B cell (primary cell): ENCODE measurements around the gene CADM2.

Experiments used
- CTCF ChIP-seq: fragments of 200-600 bp; IDR thresholded peaks from one replicate; pipeline ENCODE4 v1.8.0; 2022; ENCODE audit warnings: antibody characterized with exemption, mild to moderate bottlenecking
- EZH2 ChIP-seq: IDR thresholded peaks from 2 replicates; pipeline ENCODE4 v1.6.1; 2012; ENCODE audit warnings: borderline replicate concordance, low read depth, mild to moderate bottlenecking, moderate library complexity, low read length; ENCODE audit not compliant: insufficient read depth, poor library complexity, severe bottlenecking

GRCh38 chr3:85935171-85935570 is 976.4 kb downstream of the CADM2 start:
- TF ChIP-seq CTCF, result no peak
- no peak for TF ChIP-seq EZH2
